IPS DF 6.9 (cell line): ENCODE measurements around the gene ARHGAP30.

ENCODE experiments used
- DNase-seq: peaks from one replicate; pipeline ENCODE4 v3.0.0-alpha.2; 2013; ENCODE audit warnings: low read depth, low spot score
- H3K27ac ChIP-seq: one replicate; pipeline ENCODE4 v1.5.1; 2013; ENCODE audit warnings: low read length, control low read depth
- H3K27me3 ChIP-seq: 2 replicates; pipeline ENCODE4 v1.6.1; 2013; ENCODE audit warnings: mild to moderate bottlenecking, low read length; ENCODE audit not compliant: control insufficient read depth, insufficient read depth
- H3K36me3 ChIP-seq: 2 replicates; pipeline ENCODE4 v1.6.1; 2013; ENCODE audit warnings: low read length; ENCODE audit not compliant: control insufficient read depth, insufficient read depth
- H3K4me1 ChIP-seq: 2 replicates; pipeline ENCODE4 v1.6.1; 2013; ENCODE audit warnings: low read length; ENCODE audit not compliant: control insufficient read depth, insufficient read depth
- H3K4me3 ChIP-seq: 2 replicates; pipeline ENCODE4 v1.5.1; 2013; ENCODE audit warnings: mild to moderate bottlenecking, low read length
- H3K9me3 ChIP-seq: 2 replicates; pipeline ENCODE4 v1.6.1; 2013; ENCODE audit warnings: low read length, inconsistent platforms; ENCODE audit not compliant: control insufficient read depth, insufficient read depth
- WGBS: extraction: QIAGEN DNeasy Blood & Tissue Kit; methylation state at CpG from one replicate; pipeline ENCODE4 v1.1.7; 2013; ENCODE audit warnings: mixed read lengths, missing lambda C conversion rate; ENCODE audit not compliant: insufficient read length, insufficient coverage; 5-methylcytosine and 5-hydroxymethylcytosine counted together

Gene ARHGAP30

DNA sequence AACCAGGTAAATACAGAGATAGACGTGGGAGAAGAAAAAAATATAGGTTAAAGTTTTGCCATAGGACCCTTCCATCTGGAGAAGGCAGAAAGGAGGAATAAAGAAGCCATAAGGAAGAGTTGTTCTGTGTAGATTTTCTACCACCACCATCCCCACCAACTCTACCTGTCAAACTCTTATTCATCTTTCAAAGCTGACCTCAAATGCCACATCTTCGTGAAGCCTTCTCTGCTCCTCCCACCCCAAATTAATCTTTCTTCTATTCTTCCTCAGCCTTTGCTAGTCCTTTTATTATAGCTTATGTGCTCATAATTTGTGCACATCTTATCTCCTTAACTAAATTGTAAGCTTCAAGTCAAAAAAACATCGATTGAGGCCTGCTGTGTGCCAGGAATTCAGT, 20.9 kb upstream of the ARHGAP30 start:
- H3K4me3 ChIP-seq = no peak overlapping the region
- whole genome bisulfite sequencing = no CpG with 5 or more reads among the region's 3 CpGs
- no peaks in the 10 kb centered on the region for H3K9me3 ChIP-seq
- no peak for DNase-seq
- H3K36me3 ChIP-seq = no peaks in the 10 kb centered on the region
- H3K4me1 ChIP-seq = 0 out of 2 replicates have a peak, but pooled peaks cover 2% of the 10 kb centered on the region
- no peaks in the 10 kb centered on the region for H3K27me3 ChIP-seq
- no peak overlapping the region for H3K27ac ChIP-seq

DNA sequence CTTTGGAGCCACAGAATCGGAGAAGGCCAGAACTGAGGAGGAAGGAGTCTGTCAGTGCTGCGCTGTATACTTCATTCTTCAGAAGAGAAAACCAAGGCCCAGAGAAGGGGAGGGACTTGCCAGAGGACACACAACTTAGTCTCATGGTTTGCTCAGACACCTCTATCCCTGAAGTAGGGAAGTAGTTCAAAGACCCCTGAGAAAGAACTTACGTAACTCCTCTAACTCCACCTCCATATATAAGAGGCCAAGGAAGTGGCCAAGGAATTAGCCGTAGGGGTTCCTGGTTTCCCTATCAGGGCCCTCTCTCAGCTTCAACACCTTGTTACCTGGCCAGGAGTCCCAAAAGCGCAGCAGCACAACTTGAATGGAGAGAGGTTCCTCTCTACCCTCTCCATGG, 20.2 kb upstream of the ARHGAP30 start:
- Histone ChIP-seq H3K36me3 (no peaks in the 10 kb centered on the region), H3K27ac (no peak overlapping the region), H3K4me3 (no peak overlapping the region), H3K4me1 (0 out of 2 replicates have a peak, but pooled peaks cover 2% of the 10 kb centered on the region), H3K27me3 (no peaks in the 10 kb centered on the region), H3K9me3 (no peaks in the 10 kb centered on the region)
- no peak for DNase-seq
- no CpG with 5 or more reads among the region's 5 CpGs for WGBS

DNA sequence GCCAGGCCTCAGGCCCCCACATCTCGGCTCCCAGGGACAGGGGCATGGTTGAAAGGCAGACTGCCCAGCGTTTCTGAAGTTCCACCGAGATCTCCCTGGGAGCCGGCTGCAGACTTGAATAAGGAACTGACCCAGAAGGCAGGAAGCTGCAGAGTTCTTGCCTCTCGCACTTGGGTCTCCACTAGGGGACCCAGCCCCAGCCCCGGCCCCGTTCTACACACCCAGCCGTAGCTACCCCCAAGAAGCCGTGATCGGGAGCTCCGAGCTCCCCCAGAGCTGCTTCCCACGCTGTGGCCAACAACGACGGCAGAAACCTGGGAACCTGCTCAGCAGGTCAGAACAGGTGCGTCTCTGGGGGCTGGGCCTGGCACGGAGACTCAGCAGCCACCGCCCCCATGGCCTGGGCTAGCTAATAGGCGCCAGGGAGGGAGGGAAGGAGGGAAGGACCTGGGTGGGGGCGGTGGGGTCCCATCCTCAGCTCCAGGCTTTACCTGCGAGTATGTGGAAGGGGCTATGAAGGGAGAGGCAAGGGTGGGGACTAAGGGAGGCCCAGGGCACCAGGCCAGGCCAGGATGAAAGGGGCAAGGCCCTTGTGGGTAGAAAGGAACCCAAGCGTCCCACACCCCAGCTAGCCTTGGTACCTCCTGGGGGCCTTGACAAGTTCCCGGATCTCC, 19.7 kb upstream of the ARHGAP30 start, which contains the start of gene NECTIN4:
Gene NECTIN4, minus strand, starts transcription at position 308 of the 674 bp plus-strand sequence. Its CDS starts 262 bp downstream, at position 46.
- no peaks in the 10 kb centered on the region for H3K9me3 ChIP-seq
- H3K27ac ChIP-seq = no peak within 1 kb of the TSS
- WGBS = no CpG with 5 or more reads among the region's 22 CpGs
- no peak for DNase-seq
- H3K4me3 ChIP-seq = no peak within 1 kb of the TSS
- no peaks in the 10 kb centered on the region for H3K27me3 ChIP-seq
- no peaks in the 10 kb centered on the region for H3K36me3 ChIP-seq
- H3K4me1 ChIP-seq = 0 out of 2 replicates have a peak, but pooled peaks cover 2% of the 10 kb centered on the region

DNA sequence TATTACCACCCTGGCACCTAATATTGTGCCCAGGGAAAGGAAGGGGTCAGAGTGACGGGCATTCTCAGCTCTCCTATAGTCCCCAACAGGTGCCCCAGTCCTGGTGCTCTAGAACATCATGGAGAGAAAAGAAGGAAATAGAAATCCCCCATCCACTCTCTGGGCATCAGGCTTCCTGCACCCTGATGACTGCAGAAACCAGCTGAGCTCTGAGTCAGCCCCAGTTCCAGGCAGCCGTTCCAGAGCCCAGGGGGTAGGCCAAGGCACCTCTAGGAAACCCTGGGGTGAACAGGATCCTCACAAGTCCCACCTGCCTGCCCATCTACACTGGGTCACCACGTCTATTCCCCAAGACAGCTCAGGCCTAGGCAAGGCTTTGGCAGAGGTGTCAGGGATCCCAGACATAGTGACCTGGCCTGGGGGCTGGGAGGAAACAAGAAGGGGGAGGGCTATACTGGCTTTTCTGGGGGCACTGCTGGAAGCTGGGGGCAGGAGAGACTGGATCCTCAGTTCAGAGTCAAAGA, 19.0 kb upstream of the ARHGAP30 start:
- Histone ChIP-seq H3K36me3 (no peaks in the 10 kb centered on the region), H3K4me1 (0 out of 2 replicates have a peak, but pooled peaks cover 2% of the 10 kb centered on the region), H3K27me3 (no peaks in the 10 kb centered on the region), H3K27ac (no peak overlapping the region), H3K4me3 (no peak overlapping the region), H3K9me3 (no peaks in the 10 kb centered on the region)
- DNase-seq = no peak
- WGBS = no CpG with 5 or more reads among the region's 3 CpGs

DNA sequence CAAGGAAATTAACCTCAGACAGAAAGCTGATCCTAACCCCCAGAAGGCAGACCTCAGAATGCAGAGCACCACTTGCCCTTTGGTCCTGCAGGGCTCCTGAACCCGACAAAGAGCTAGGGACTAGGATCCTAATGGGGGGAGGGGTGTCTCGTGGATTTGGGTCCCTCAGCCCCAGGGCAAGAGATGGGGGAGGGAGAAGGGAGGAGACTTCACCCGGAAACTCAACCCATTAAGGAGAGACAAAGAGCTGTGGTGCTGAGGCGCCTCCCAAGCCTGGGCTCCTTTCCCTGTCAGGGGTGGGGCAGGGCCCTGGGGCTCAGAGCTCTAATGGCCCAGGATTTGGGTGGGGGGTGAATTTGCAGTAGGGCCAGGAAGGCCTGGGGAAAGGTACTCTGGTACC, 16.8 kb upstream of the ARHGAP30 start:
- 0 out of 2 replicates have a peak, but pooled peaks cover 2% of the 10 kb centered on the region for H3K4me1 ChIP-seq
- no peak overlapping the region for H3K4me3 ChIP-seq
- DNase-seq = no peak
- no peak overlapping the region for H3K27ac ChIP-seq
- H3K36me3 ChIP-seq = no peaks in the 10 kb centered on the region
- no CpG with 5 or more reads among the region's 4 CpGs for WGBS
- no peaks in the 10 kb centered on the region for H3K27me3 ChIP-seq
- H3K9me3 ChIP-seq = no peaks in the 10 kb centered on the region

DNA sequence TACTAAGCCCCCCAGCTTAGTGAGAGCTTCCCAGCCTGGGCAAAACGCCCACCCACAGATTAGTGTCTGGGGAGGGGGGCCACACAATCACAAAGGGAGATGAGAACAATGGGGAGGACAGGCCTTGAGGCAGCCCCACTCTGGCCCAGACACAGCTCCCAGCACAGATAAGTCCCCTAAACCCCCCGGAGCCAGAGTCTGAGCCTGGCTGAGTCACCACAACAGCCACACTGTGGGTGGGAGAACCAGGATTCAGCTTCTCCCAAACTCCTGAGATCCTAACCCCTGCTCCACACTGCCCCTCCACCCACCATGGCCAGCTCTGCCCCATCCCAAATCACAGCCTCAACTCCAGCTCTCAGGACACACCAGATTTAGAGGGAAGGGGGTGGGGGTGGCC, 15.5 kb upstream of the ARHGAP30 start:
- Histone ChIP-seq H3K36me3 (no peaks in the 10 kb centered on the region), H3K27me3 (no peaks in the 10 kb centered on the region), H3K4me3 (no peak overlapping the region), H3K27ac (no peak overlapping the region), H3K9me3 (no peaks in the 10 kb centered on the region), H3K4me1 (0 out of 2 replicates have a peak, but pooled peaks cover 2% of the 10 kb centered on the region)
- WGBS = no CpG with 5 or more reads among the region's 2 CpGs
- DNase-seq = no peak

DNA sequence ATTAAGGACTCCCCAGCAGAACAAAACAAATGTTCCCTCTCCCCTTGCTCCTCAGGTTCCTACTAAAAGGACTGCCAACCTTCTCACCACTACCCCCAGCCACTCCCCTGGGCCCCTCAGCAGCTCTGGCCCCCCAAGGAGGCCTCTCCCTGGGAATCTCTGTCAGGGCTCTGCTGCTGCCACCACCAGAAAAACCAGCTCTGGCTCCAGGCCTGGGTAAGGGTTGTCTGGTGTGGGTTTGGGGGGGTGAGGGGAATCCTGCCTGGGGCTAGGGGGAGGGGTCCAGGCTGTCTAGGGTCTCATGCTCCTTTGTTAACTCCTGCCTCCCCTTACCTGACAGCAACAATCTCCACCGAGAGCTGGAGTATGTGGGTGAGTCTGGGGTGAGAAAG, 14.9 kb upstream of the ARHGAP30 start:
- no peak for DNase-seq
- Histone ChIP-seq H3K4me3 (no peak overlapping the region), H3K27ac (no peak overlapping the region), H3K9me3 (no peaks in the 10 kb centered on the region), H3K4me1 (0 out of 2 replicates have a peak, but pooled peaks cover 2% of the 10 kb centered on the region), H3K36me3 (no peaks in the 10 kb centered on the region), H3K27me3 (no peaks in the 10 kb centered on the region)
- no CpG with 5 or more reads among the region's 1 CpG for WGBS

DNA sequence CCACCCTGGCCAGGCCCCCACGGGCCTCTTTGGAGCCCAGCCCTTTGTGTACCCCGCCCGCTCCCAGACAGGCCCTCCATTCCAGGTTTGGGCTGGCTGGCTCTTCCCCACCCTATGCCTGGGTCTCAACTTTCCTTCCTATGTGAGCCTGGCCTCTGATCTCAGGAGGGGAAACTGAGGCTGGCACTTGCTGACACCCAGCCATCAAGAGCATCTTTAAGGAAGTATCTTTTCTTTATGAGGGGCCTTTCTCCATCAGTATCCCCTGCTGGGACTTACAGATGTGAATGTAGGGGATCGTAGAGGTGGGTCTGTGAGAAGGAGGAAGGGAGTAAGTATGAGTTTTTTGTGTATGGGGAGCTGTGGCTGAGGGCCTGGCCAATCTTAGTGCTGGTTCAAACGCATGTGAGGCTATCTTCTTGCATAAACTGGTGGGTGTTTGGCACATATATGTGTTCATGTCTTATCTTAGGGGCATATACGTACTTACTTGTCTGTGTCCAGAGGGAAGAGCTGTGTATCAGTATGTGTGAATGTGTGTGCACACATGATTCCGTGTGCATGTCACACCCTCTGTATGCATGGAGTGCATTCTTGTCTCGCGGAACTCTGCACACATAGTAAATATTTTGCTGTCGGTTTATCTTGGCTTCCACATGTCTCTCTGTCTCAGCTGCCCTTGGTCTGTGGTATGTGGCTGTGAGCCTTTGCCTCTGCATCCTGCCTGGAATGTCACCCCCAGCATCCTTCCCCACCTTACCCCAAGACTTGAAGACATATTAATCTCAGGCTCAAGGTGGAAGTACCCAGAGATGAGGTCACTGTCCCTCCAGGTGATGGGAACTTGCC, 14.3 kb upstream of the ARHGAP30 start:
- H3K4me1 ChIP-seq = 0 out of 2 replicates have a peak, but pooled peaks cover under 1% of the 10 kb centered on the region
- H3K4me3 ChIP-seq = no peak overlapping the region
- H3K36me3 ChIP-seq = no peaks in the 10 kb centered on the region
- H3K9me3 ChIP-seq = no peaks in the 10 kb centered on the region
- no peak overlapping the region for H3K27ac ChIP-seq
- no peaks in the 10 kb centered on the region for H3K27me3 ChIP-seq
- no peak for DNase-seq
- no CpG with 5 or more reads among the region's 10 CpGs for WGBS

DNA sequence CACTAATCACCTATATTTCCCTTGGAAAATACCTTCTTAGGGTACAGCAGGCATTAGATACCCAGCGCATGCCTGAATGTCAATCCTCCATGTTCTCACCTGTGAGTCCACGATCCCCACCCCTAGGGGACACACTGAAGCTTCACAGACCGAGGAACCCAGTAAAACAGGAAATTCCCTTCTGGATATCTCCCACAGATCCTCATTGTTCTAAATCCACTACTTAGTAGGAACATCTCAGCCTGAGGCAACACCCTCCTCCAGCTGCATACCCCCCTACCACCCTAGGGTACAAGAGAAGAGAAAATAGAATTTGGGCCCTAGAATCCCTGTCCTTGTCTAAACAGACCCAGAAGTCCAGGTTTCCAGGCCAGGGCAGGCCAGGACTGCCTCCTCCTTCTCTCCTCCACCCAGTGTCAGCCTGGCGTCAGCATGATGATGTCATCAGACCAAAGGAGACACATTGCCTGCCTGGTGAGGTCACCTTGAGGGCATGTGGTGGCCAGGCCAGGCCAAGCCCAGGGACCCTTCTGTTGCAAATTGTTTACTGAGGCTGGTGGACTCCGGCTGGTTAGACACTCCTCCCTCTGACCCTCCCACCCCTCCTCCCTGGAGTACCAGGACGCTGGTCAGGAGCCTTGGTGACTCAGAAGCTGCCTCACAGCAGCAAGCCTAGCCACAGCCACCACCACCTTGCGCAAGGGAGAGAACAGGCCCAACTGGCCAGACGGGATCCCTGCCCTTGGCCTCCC, 13.5 kb upstream of the ARHGAP30 start:
- no peak overlapping the region for H3K4me3 ChIP-seq
- no peaks in the 10 kb centered on the region for H3K9me3 ChIP-seq

DNA sequence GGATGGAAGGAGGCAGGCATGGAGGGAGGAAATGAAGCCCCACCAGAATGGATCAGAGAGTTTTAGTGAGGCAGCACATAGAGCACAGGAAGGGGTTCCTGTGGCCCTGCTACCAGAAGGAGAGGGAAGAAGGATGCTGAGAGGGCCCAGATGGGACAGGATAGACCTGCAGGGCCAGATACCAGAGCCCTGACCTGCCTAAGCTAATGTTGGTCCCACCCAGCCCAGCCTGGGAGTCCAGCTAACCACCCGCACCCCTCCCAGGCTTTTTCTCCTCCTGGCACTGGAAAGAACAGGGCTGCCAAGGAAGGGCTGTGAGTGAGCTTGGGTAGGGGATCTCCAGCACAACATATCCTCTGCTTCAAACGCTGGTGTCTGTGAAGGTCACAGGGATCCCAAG, 12.8 kb upstream of the ARHGAP30 start:
- no peaks in the 10 kb centered on the region for H3K9me3 ChIP-seq
- H3K27ac ChIP-seq = no peak overlapping the region
- H3K36me3 ChIP-seq = no peaks in the 10 kb centered on the region
- WGBS = no CpG with 5 or more reads among the region's 2 CpGs
- no peaks in the 10 kb centered on the region for H3K4me1 ChIP-seq
- no peaks in the 10 kb centered on the region for H3K27me3 ChIP-seq
- H3K4me3 ChIP-seq = no peak overlapping the region
- no peak for DNase-seq

More for the DNA sequence above, 13.5 kb upstream of the ARHGAP30 start:
- Histone ChIP-seq H3K27me3 (no peaks in the 10 kb centered on the region), H3K27ac (no peak overlapping the region), H3K36me3 (no peaks in the 10 kb centered on the region), H3K4me1 (no peaks in the 10 kb centered on the region)
- DNase-seq = no peak
- no CpG with 5 or more reads among the region's 8 CpGs for WGBS
